HG02763 (cell line): Measurements from ENCODE around the gene LIPM.

Experiments
- ATAC-seq: cut with Tn5 transposase; IDR thresholded peaks from one replicate; pipeline ENCODE4 v1.9.1; 2021; ENCODE audit warnings: mild to moderate bottlenecking, moderate library complexity; ENCODE audit not compliant: unreplicated experiment

The LIPM gene

DNA sequence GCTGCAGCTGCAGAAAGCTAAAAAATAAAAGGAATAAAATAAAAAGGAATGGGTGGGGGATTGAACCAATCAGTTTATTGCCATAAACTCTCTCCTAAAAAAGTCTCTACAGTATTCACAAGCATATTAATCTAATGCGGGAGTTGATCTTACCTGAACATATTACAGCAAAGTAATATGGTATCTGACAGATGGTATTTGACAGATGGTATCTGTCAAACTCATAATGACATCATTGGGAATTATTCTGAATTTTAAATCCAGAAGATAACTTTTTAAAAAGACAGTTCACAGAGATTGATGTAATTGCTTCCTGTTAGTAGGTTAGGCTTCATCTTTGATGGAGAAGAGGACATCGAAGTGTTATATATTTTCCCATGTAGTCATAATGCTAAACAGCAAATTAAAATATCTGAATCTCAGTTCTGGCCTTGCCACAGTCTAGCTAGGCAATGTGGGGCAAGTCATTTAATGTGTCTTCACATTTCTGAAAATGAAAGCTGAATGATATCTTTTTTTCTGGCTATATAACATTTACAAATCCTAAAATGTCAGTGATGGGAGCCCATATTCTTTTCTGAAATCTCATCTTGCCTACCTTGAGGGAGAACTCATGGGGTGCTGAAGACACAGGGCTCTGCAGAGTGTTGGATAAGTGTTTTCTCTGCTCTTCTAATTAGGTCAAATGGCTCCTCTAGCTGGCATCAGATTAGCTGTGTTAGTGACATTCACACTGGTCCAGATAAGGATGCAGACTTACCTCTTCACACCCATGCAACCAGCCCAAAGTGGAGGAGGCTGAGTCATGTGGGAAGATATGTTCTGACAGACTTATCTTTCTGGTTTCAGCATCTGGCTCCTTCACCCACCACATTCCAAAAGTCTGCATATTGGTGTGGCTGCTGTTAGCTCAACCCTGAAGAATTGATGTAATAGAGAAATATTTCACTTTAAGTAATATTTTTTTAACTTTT, 2.1 kb upstream of the LIPM start:
- no peak for ATAC-seq

DNA sequence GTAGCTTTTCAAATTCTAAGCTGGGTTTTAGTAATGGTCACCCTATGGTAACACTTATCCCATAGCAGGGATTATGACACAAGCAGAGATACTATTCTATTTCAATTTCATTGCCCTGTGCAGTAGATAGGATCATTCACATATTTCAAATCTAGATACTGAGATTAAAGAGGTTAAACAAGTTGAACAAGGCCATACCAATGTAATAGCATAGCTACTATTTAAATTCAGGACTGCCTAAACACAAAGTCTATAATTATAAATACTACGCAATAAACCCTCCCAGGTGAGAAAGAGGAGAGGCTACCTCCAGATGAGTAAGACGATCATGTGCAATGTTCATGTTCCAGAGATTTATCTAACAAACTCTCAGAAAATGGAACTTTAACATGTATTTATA, 1.1 kb downstream of the LIPM start:
- no peak for ATAC-seq

GRCh38 chr10:88804083-88804812, 1.7 kb downstream of the LIPM start:
- ATAC-seq, result no peak

GRCh38 chr10:88805361-88805760, 2.8 kb downstream of the LIPM start:
- ATAC-seq, result no peak

GRCh38 chr10:88805924-88806323, 3.4 kb downstream of the LIPM start:
- ATAC-seq, result no peak

- no peak for ATAC-seq
Observed at GRCh38 chr10:88809621-88810020, 7.1 kb downstream of the LIPM start.

DNA sequence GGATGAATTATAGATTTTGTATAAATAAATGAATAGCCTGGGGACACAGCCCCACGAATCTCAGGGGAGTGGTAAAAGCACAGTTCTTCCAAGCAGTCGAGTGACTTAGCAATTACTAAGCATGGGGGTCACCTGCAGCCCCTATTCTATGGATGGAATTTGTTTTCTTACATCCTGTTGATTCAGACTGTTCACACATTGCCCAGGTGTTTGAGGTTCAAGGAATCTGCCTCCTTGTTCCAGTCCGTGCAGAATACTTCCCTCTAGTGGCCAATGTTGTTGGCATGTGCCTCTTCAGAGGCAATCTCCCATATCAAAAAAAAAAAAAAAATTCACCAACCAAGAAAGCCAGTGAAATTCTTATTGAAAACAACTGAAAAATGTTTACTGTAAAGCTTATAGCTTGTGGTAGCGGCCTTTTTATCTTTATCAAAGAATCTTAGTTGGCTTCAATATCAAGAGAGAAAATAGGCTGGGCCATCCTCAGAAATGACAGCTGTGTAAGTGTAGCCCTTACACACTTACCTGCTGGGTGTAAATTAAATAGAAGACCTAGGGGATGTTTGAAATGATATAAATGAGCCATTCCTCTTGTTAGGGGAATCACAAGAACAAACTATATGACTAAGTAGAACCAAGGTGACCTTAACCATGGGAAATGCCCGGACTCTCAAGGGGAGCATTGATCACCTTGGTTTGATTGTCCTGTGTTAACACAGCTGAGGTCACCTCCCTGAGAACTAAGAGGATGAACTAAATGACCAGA, 7.8 kb downstream of the LIPM start:
- ATAC-seq, result no peak

GRCh38 chr10:88813200-88813599, 10.7 kb downstream of the LIPM start:
- ATAC-seq, result no peak

- ATAC-seq, result no peak
Observed at GRCh38 chr10:88819290-88819689, 16.8 kb downstream of the LIPM start.

DNA sequence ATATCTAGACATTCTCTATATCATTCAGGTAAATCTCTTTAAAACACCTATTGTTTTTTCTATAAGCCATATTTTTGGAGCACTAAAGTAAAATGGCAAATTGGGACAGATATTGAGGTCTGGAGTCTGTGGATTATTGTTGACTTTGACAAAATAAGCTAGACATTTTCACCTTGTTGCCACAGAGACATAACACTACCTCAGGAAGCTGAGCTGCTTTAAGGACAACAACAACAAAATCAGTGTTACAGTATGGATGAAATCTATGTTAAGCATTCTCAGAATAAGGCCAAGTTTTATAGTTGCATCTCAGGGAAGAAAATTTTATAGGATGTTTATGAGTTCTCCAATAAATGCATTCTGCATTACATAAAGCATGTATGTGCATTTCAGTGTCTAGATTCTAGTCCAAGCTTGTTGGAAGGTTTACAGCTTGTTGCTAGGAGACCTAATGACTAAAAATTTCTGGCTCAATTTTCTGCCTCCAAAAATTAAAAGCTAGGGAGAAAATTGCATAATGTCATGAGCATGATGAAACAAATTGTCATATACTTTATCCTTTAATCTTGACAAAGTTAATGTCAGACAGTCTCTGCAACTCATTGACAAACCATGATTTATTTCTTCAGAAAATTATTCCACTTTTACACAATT, 18.3 kb downstream of the LIPM start:
- no peak for ATAC-seq

DNA sequence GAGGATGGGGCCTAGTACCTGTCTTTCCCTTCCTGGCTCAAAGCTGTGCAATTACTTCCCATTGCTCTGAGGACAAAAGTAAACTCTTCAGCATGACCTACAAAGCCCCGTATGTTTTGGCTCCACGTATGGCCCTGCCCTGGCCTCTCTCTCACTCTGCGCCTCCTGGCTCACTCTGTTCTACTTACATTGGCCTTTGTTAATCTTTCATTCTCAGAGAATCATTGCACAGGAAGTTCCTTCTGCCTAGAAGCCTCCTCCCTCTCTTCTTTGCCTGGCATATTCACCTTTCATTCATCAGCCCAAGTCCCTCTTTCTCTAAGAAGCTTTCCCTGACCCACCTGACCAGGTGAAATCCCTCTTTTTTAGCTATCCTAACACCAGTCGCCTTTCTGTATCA, 23.9 kb downstream of the LIPM start:
- no peak for ATAC-seq

DNA sequence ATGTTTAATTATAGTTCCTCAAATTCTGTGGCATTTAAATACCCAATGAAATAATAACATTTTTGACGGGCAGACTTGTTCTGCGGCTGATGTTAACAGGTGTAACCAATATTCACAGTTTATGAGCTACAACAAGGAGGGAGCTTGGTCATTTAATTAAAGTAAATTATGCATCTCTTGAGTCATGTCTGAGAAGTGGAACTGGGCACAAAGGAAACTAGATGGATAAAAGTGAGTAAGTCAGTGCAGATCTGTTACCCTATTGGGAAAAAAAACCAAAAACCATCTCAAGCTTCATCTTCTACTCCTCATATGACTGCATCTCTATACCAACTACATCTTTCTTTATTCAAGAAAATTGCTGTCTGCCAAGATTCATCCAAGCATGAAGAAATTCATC, 25.1 kb downstream of the LIPM start:
- no peak for ATAC-seq

- no peak for ATAC-seq
Observed at GRCh38 chr10:88828310-88828709, 25.8 kb downstream of the LIPM start.

DNA sequence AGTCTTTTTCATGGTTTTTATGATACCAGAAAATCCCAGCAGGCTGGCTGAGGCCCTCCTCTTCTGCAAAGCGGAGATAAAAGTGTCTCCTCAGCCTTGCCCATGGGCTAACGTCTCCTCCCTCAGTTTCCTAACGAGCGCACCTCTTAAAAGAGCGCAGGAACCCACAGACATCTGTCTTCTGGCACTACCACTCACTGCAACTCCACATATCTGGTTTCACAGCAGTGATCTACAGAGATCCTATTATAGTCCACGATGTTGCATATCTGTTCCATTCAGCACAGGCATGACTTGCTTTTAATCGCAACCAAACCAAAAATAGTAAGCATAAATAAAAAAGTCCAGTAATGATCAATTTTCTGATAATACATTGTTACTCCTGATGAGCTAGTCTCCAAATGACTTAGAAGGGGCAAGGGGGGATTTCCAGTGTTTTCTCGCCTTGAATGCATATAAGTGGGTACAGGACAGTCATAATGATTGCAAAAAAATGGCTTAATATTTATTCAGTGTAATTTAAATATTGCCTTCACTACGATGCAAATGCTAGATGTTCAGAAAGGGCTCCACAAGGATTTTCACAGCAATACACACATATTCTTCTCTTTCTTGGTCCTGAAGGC, 28.2 kb downstream of the LIPM start:
- no peak for ATAC-seq

- ATAC-seq, result no peak
Observed at GRCh38 chr10:88831709-88832108, 29.2 kb downstream of the LIPM start.

DNA sequence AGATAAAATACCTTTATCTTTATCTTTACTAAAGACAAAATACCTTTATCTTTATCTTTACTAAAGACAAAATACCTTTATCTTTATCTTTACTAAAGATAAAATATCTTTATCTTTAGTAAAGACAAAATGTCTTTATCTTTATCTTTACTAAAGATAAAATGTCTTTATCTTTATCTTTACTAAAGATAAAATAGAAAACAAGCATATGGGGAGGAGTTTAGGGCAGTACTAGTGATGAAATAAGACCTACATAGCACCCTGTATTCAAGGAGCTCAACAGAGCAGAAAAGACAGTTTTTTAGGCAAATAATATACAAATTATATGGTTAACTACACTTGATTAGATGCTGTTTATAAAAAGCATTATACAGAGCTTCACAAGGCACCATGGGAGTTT, 29.8 kb downstream of the LIPM start:
- ATAC-seq, result no peak

- no peak for ATAC-seq
Observed at GRCh38 chr10:88833156-88833555, 30.6 kb downstream of the LIPM start.

- no peak for ATAC-seq
Observed at GRCh38 chr10:88833723-88834122, 31.2 kb downstream of the LIPM start.

- peak; percentile 70 for ATAC-seq
Observed at GRCh38 chr10:88835096-88835909, 32.8 kb downstream of the LIPM start.

- no peak for ATAC-seq
Observed at GRCh38 chr10:88835910-88836221, 33.3 kb downstream of the LIPM start.
